K562 (cell line): ENCODE results near the gene MAP3K7. TPM values are rescaled to one million over a fixed set of nuclear protein-coding genes. Genes with fewer than 3 reads are reported as not detected.

Source experiments
- CEBPG ChIP-seq, 3 experiments: fragments of 200-800 bp in 1 of 3; sonication (Bioruptor generic) in 1 of 3; sonication (generic) in 1 of 3; formaldehyde crosslinking in 1 of 3; IDR thresholded peaks in 2 of 3; conservative IDR thresholded peaks in 1 of 3; 2 replicates each; pipeline versions ENCODE4 v1.6.1 to v1.8.0; 2016 to 2022; ENCODE audit warnings: missing compliant biosample characterization in 2 of 3, missing genetic modification characterization in 2 of 3, mild to moderate bottlenecking in 1 of 3, missing genetic modification reagents in 1 of 3
- CHAMP1 ChIP-seq: fragments of 450-650 bp; IDR thresholded peaks from 2 replicates; pipeline ENCODE4 v1.6.1; 2016; ENCODE audit warnings: mild to moderate bottlenecking
- EHMT2 ChIP-seq: fragments of 450-650 bp; IDR thresholded peaks from 2 replicates; pipeline ENCODE4 v1.6.1; 2018; ENCODE audit warnings: antibody characterized with exemption
- ETV5 ChIP-seq: sonication (generic); formaldehyde crosslinking; IDR thresholded peaks from 2 replicates; pipeline ENCODE4 v1.4.0; 2020; ENCODE audit warnings: low read depth, mild to moderate bottlenecking, missing genetic modification reagents
- MCM2 ChIP-seq: fragments of 450-650 bp; IDR thresholded peaks from 2 replicates; pipeline ENCODE4 v1.6.1; 2017; ENCODE audit warnings: low read depth, mild to moderate bottlenecking
- SMC3 ChIP-seq: conservative IDR thresholded peaks from 2 replicates; pipeline ENCODE4 v1.6.1; 2011; ENCODE audit warnings: low read depth, low read length, improper control_type of control experiment; ENCODE audit not compliant: insufficient read depth
- TRIM25 ChIP-seq: fragments of 450-650 bp; IDR thresholded peaks from 2 replicates; pipeline ENCODE4 v1.7.0; 2016; ENCODE audit warnings: borderline replicate concordance
- XRCC5 ChIP-seq: fragments of 200-400 bp; formaldehyde crosslinking; IDR thresholded peaks from 2 replicates; pipeline ENCODE4 v1.6.1; 2017; ENCODE audit warnings: low read depth, mild to moderate bottlenecking, low read length
- ZFP36 ChIP-seq: fragments of 150-350 bp; IDR thresholded peaks from 2 replicates; pipeline ENCODE4 v1.6.1; 2018; ENCODE audit warnings: low read length, low read depth; ENCODE audit not compliant: partially characterized antibody
- ZNF785 ChIP-seq: fragments of 250-450 bp; sonication (Bioruptor Pico); IDR thresholded peaks from 2 replicates; pipeline ENCODE4 v1.4.0; 2020; ENCODE audit warnings: mild to moderate bottlenecking
- polyA plus RNA-seq, 8 experiments: library from polyadenylated mRNA; depleted of rRNA in 4 of 8; stranded (reverse) in 5 of 8; unstranded in 3 of 8; fragments of >200 nt; fragmentation: Nextera tagmentation in 2 of 8; fragmentation: Illumina TruSeq in 1 of 8; extraction: Ambion mirVana in 2 of 8; extraction: Trizol in 1 of 8; gene quantifications; 2 replicates each; pipeline versions ENCODE4 v1.2.1 to v1.2.3, GENCODE V29; 2011 to 2014; ENCODE audit warnings: inconsistent platforms in 1 of 8, missing spikeins in 1 of 8
- total RNA-seq, 7 experiments: library from RNA; depleted of rRNA in 6 of 7; stranded (reverse); fragments of >200 nt in 6 of 7; fragmentation: Illumina TruSeq in 2 of 7; extraction: Trizol in 2 of 7; gene quantifications; 2 replicates each; pipeline versions ENCODE4 v1.2.1 to v1.2.3, GENCODE V29; 2011 to 2021; ENCODE audit warnings: low replicate concordance in 1 of 7
- TF ChIP-seq, protein P1 (sequence below): IDR thresholded peaks from 3 replicates; pipeline ENCODE4 v1.6.1; 2011; ENCODE audit warnings: borderline replicate concordance, mild to moderate bottlenecking, moderate library complexity; ENCODE audit not compliant: insufficient read length; ENCODE audit errors: extremely low read depth

The MAP3K7 gene
- total and polyA plus RNA-seq, 9 of the 15 experiments (the other 6 are each of a cell fraction or from before 2014, with no cell fraction given) = 13.4 to 60.9 (median 34.8) TPM

- TF ChIP-seq TRIM25 (no peak), CHAMP1 (no peak), EHMT2 (no peak), CEBPG (CRISPR knock-in tag; IDR thresholded peaks at IDR 0.05) (peak; percentile 65; the same call in 1 of the 2 replicates), CEBPG (tag; conservative IDR thresholded peaks at IDR 0.05 in 1 of 2, IDR thresholded peaks at IDR 0.05 in 1 of 2) (no peak), XRCC5 (no peak), ZFP36 (no peak), MCM2 (no peak), ETV5 (CRISPR knock-in tag) (no peak), SMC3 (no peak), ZNF785 (no peak)
- TF ChIP-seq, protein P1, sequence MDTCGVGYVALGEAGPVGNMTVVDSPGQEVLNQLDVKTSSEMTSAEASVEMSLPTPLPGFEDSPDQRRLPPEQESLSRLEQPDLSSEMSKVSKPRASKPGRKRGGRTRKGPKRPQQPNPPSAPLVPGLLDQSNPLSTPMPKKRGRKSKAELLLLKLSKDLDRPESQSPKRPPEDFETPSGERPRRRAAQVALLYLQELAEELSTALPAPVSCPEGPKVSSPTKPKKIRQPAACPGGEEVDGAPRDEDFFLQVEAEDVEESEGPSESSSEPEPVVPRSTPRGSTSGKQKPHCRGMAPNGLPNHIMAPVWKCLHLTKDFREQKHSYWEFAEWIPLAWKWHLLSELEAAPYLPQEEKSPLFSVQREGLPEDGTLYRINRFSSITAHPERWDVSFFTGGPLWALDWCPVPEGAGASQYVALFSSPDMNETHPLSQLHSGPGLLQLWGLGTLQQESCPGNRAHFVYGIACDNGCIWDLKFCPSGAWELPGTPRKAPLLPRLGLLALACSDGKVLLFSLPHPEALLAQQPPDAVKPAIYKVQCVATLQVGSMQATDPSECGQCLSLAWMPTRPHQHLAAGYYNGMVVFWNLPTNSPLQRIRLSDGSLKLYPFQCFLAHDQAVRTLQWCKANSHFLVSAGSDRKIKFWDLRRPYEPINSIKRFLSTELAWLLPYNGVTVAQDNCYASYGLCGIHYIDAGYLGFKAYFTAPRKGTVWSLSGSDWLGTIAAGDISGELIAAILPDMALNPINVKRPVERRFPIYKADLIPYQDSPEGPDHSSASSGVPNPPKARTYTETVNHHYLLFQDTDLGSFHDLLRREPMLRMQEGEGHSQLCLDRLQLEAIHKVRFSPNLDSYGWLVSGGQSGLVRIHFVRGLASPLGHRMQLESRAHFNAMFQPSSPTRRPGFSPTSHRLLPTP = no peak
Observed at GRCh38 chr6:90466154-90466940, 120.5 kb downstream of the MAP3K7 start (continued).
